Erythroblast (primary cell): ENCODE results near the gene PCBP2.

ENCODE experiments used
- GATA1 ChIP-seq: IDR thresholded peaks from 2 replicates; pipeline ENCODE4 v1.6.1; 2011; ENCODE audit warnings: low read depth, mild to moderate bottlenecking, control low read depth, low read length, moderate library complexity
- POLR2A ChIP-seq: IDR thresholded peaks from 2 replicates; pipeline ENCODE4 v1.6.1; 2011; ENCODE audit warnings: mild to moderate bottlenecking, low read length

- TF ChIP-seq POLR2A (no peak), GATA1 (no peak)
These were observed 38.3 kb upstream of the PCBP2 start for GRCh38 chr12:53413485-53414204.
